Mesodermal cell (in vitro differentiated cells): ENCODE measurements around the gene MORN2.
A peak's percentile ranks its signal among the peaks of the same experiment; 100 is the strongest.

Experiments
- H3K27ac ChIP-seq: 2 replicates; pipeline ENCODE4 v1.7.0; 2013; ENCODE audit warnings: mild to moderate bottlenecking, low read depth, low read length, moderate library complexity; ENCODE audit not compliant: severe bottlenecking
- H3K36me3 ChIP-seq: 2 replicates; pipeline ENCODE4 v1.7.1; 2013; ENCODE audit warnings: mild to moderate bottlenecking, low read length, moderate library complexity; ENCODE audit not compliant: control insufficient read depth, insufficient read depth
- H3K4me1 ChIP-seq: one replicate; pipeline ENCODE4 v1.7.1; 2013; ENCODE audit warnings: mild to moderate bottlenecking, low read length; ENCODE audit not compliant: insufficient read depth, control insufficient read depth, poor library complexity, severe bottlenecking
- H3K4me3 ChIP-seq: 2 replicates; pipeline ENCODE4 v1.7.0; 2013; ENCODE audit warnings: low read length, control low read depth, mild to moderate bottlenecking; ENCODE audit not compliant: insufficient read depth, poor library complexity, severe bottlenecking; ENCODE audit errors: extremely low read depth
- H3K9me3 ChIP-seq: 2 replicates; pipeline ENCODE4 v1.7.1; 2013; ENCODE audit warnings: mild to moderate bottlenecking, low read length, moderate library complexity; ENCODE audit not compliant: control insufficient read depth
- WGBS, 2 experiments: methylation state at CpG; one replicate each; pipeline ENCODE4 v1.1.5; 2013; ENCODE audit warnings: missing lambda C conversion rate in 2 of 2; ENCODE audit not compliant: insufficient coverage in 2 of 2; 5-methylcytosine and 5-hydroxymethylcytosine counted together

MORN2 gene

GRCh38 chr2:38862476-38862875 lies 13.3 kb upstream of the MORN2 start:
- H3K36me3 ChIP-seq: peaks cover 65% of the 10 kb centered on the region
- no peaks in the 10 kb centered on the region for H3K4me1 ChIP-seq
- no peaks in the 10 kb centered on the region for H3K9me3 ChIP-seq
- H3K27ac ChIP-seq: no peak overlapping the region
- H3K4me3 ChIP-seq: no peak overlapping the region

GRCh38 chr2:38863061-38863695 lies 12.6 kb upstream of the MORN2 start:
- Histone ChIP-seq H3K27ac (no peak overlapping the region), H3K9me3 (no peaks in the 10 kb centered on the region), H3K4me3 (no peak overlapping the region), H3K4me1 (no peaks in the 10 kb centered on the region), H3K36me3 (peaks cover 68% of the 10 kb centered on the region)
- 100% methylated on average over 1 of the region's 2 CpGs; no CpG with 5 or more reads in 1 of the 2 experiments for WGBS, 2 experiments

GRCh38 chr2:38866773-38867443 lies 8.9 kb upstream of the MORN2 start:
- Histone ChIP-seq H3K4me1 (no peaks in the 10 kb centered on the region), H3K4me3 (no peak overlapping the region), H3K27ac (no peak overlapping the region), H3K9me3 (no peaks in the 10 kb centered on the region), H3K36me3 (peaks cover 39% of the 10 kb centered on the region)
- WGBS, 2 experiments: 94 to 100% methylated on average over 2 of the region's 3 CpGs

- peaks cover 5% of the 10 kb centered on the region for H3K4me1 ChIP-seq
- peaks cover 16% of the 10 kb centered on the region for H3K36me3 ChIP-seq
- no peak overlapping the region for H3K4me3 ChIP-seq
- H3K27ac ChIP-seq: no peak overlapping the region
- no peaks in the 10 kb centered on the region for H3K9me3 ChIP-seq
- WGBS, 2 experiments: 90 to 100% methylated on average over 1 to 2 of the region's 3 CpGs
These were observed 4.3 kb upstream of the MORN2 start for GRCh38 chr2:38871432-38871831.

- H3K4me3 ChIP-seq: no peak overlapping the region
- no peaks in the 10 kb centered on the region for H3K36me3 ChIP-seq
- H3K9me3 ChIP-seq: no peaks in the 10 kb centered on the region
- WGBS, 2 experiments: 90 to 93% methylated on average over 2 to 3 of the region's 5 CpGs
- H3K27ac ChIP-seq: no peak overlapping the region
- H3K4me1 ChIP-seq: peaks cover 9% of the 10 kb centered on the region
These were observed 2.0 kb upstream of the MORN2 start for GRCh38 chr2:38873763-38874162.

GRCh38 chr2:38875227-38875575 lies 575 bp upstream of the MORN2 start:
- 0% methylated on average over 7 to 10 of the region's 10 CpGs for WGBS, 2 experiments
- Histone ChIP-seq H3K4me1 (peaks cover 9% of the 10 kb centered on the region), H3K9me3 (no peaks in the 10 kb centered on the region), H3K36me3 (no peaks in the 10 kb centered on the region), H3K27ac (no peak overlapping the region), H3K4me3 (peak overlapping the region; percentile 77)

- no peaks in the 10 kb centered on the region for H3K9me3 ChIP-seq
- no peaks in the 10 kb centered on the region for H3K36me3 ChIP-seq
- H3K4me1 ChIP-seq: peaks cover 9% of the 10 kb centered on the region
- 33 to 52% methylated on average over 4 to 7 of the region's 10 CpGs for WGBS, 2 experiments
- no peak overlapping the region for H3K27ac ChIP-seq
- H3K4me3 ChIP-seq: peak overlapping the region; percentile 77
These were observed 631 bp downstream of the MORN2 start for GRCh38 chr2:38876407-38876806.

- Histone ChIP-seq H3K36me3 (no peaks in the 10 kb centered on the region), H3K4me1 (no peaks in the 10 kb centered on the region), H3K27ac (no peak overlapping the region), H3K4me3 (no peak overlapping the region), H3K9me3 (no peaks in the 10 kb centered on the region)
These were observed 10.3 kb downstream of the MORN2 start for GRCh38 chr2:38886063-38886462.

- Histone ChIP-seq H3K36me3 (no peaks in the 10 kb centered on the region), H3K4me1 (no peaks in the 10 kb centered on the region), H3K9me3 (no peaks in the 10 kb centered on the region), H3K4me3 (no peak overlapping the region), H3K27ac (no peak overlapping the region)
- WGBS, 2 experiments: 89 to 90% methylated on average over 4 of the region's 4 CpGs
These were observed 11.6 kb downstream of the MORN2 start for GRCh38 chr2:38887347-38887746.

GRCh38 chr2:38887902-38888554 lies 12.3 kb downstream of the MORN2 start:
- Histone ChIP-seq H3K27ac (no peak overlapping the region), H3K4me3 (no peak overlapping the region), H3K4me1 (no peaks in the 10 kb centered on the region), H3K36me3 (no peaks in the 10 kb centered on the region), H3K9me3 (no peaks in the 10 kb centered on the region)
- 63 to 80% methylated on average over 1 of the region's 1 CpG for WGBS, 2 experiments

GRCh38 chr2:38889045-38889444 lies 13.3 kb downstream of the MORN2 start:
- H3K27ac ChIP-seq: no peak overlapping the region
- no peak overlapping the region for H3K4me3 ChIP-seq
- no peaks in the 10 kb centered on the region for H3K9me3 ChIP-seq
- no peaks in the 10 kb centered on the region for H3K4me1 ChIP-seq
- H3K36me3 ChIP-seq: no peaks in the 10 kb centered on the region
